Endothelial cell of umbilical vein (primary cell): ENCODE results near the gene GRID2.

Experiments
- CTCF ChIP-seq, 2 donors: IDR thresholded peaks; 1 replicate in 1 of 2; 2 replicates in 1 of 2; pipeline ENCODE4 v1.5.1; 2011; ENCODE audit warnings: low read length in 2 of 2, mild to moderate bottlenecking in 2 of 2, moderate library complexity in 2 of 2, control low read depth in 1 of 2, inconsistent platforms in 1 of 2, low read depth in 1 of 2; ENCODE audit not compliant: insufficient read depth in 1 of 2; ENCODE audit errors: extremely low read depth in 1 of 2
- EZH2 ChIP-seq: IDR thresholded peaks from 2 replicates; pipeline ENCODE4 v1.6.1; 2012; ENCODE audit warnings: borderline replicate concordance, low read depth, mild to moderate bottlenecking, moderate library complexity, low read length, inconsistent platforms; ENCODE audit not compliant: severe bottlenecking
- FOS ChIP-seq: IDR thresholded peaks from 2 replicates; pipeline ENCODE4 v1.6.1; 2011; ENCODE audit warnings: mild to moderate bottlenecking, low read length, moderate library complexity, borderline replicate concordance; ENCODE audit not compliant: insufficient read depth
- MAX ChIP-seq: IDR thresholded peaks from 2 replicates; pipeline ENCODE4 v1.6.1; 2011; ENCODE audit not compliant: insufficient read depth, insufficient read length
- POLR2A ChIP-seq: IDR thresholded peaks from 2 replicates; pipeline ENCODE4 v1.6.1; 2012; ENCODE audit warnings: low read depth, mild to moderate bottlenecking, control low read depth, low read length
- POLR2AphosphoS5 ChIP-seq: IDR thresholded peaks from 2 replicates; pipeline ENCODE4 v1.6.1; 2012; ENCODE audit warnings: low read depth, mild to moderate bottlenecking, control low read depth, low read length, moderate library complexity; ENCODE audit not compliant: insufficient read depth

DNA sequence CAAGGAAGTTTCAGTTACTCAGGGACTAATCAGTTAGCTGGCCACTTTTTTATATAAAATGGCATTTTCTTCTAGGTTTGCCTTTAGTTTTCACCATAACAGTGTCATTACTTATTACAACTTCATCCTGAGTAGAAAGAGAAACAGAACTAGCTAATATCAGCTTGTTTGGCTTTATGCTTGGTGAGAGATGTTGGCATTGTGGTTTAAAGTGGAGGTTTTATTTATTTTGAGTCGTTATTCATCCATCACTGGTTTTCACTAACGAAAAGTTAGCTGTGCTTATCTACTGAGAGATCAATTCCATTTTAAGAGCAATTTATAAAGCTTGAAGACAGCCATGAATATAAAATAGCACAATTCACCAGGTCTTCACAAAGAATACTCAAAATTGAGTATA is 714.5 kb downstream of the GRID2 start:
- no peak for TF ChIP-seq POLR2A
- no peak for TF ChIP-seq CTCF (IDR thresholded peaks at IDR 0.05; ENCODE audit: extremely low read depth in 1 of 2, insufficient read depth in 1 of 2, low read depth in 1 of 2, low read length in 2 of 2)
- no peak for TF ChIP-seq POLR2AphosphoS5
- TF ChIP-seq MAX = no peak
- TF ChIP-seq FOS = no peak
- no peak for TF ChIP-seq EZH2
